Activated CD4-positive, alpha-beta T cell treated with anti-CD3 and anti-CD28 coated beads, Interleukin-2, amount 50 U/mL, for 1 hour (primary cell): ENCODE data around the gene RLBP1.

Source experiments
- DNase-seq: peaks from one replicate; pipeline ENCODE4 v3.0.0-alpha.2; 2020

The RLBP1 gene

DNA sequence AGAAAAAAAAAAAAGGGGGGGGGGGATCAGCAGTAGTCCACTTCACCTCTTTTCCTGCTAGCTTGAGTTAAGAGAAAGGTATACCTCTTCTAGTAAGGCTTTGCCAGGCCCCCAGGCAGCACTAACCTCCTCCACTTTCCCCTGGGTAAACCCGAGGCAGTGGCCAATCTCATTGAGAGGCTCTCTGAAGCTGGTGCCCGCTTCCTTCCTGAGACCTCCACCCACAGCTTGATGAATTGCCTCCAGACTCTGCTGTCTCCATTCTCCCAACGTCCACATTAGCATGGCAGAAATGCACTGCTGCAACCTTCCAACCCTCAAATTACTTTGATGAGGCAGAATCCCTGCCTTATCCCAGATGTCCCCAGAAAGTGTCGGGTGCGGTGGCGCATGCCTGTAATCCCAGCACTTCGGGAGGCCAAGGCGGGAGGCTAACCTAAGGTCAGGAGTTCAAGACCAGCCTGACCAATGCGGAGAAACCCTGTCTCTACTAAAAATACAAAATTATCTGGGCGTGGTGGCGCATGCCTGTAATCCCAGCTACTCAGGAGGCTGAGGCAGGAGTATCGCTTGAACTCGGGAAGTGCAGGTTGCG is 15.3 kb downstream of the RLBP1 start:
- DNase-seq: no peak

DNA sequence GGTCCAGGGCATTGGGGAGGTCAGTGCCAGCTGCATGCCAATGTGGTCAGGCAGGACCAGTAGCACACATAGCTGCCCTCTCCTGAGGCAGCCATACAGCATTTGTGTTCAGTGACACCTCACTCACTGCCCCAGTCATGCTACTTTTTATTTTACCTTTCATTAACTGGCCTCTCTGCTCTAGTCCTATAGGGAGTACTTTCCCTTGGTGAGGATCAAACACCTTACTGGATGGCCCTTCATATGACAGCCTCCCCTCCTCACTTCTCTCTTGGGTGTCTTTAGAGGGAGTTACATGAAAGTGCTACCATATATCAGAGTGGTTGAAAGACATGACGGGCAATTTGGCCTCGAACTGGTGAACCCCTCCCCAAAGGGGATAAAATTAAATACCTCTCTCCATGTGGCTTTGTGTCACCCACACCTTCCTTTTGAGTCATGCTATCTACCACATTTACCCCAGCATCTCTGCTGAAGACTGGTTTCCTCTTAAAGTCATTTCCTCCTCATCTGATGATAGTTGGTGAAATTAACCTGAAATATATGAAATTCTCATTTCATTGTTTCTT is 17.6 kb downstream of the RLBP1 start:
- no peak for DNase-seq

DNA sequence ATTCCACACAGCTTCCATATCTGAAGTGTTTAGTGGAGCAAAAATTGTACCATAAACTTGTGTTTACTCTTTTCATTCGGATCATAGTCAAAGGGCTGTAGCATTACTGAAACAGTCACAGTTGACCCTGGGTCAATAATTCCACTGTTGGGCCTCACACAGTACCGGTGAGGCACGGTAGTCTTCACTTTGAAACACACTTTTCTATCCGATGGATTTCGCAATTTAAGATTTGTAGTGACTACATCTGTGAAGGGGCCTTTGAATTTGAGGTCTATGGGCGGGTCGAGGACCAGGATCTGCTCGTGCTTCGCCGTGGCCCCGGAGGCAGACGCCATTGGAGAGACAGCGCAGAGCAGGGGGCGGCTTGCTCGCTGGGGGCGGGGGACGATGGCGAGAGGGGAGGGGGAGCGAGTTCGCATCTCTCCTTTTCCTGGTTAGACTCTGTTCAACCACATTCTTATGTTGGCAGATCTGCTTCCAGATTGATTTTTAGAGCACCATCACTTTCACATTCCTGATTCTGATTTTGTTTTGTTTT is 19.8 kb downstream of the RLBP1 start:
- DNase-seq: no peak

DNA sequence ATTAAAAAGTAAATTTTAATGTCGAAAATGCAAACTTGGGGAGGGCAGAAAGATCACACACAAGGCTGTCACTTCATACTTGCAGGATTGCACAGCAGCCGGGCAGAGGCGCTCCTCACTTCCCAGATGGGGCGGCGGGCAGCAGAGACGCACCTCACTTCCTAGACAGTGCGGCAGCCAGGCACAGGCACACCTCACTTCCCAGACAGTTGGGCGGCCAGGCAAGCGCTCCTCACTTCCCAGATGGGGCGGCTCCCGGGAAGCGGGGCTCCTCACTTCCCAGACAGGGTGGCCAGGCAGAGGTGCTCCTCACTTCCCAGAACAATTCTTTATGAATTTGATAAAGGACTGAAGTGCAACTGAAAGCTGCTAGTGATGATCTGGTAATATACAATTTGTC is 21.2 kb downstream of the RLBP1 start:
- no peak for DNase-seq

DNA sequence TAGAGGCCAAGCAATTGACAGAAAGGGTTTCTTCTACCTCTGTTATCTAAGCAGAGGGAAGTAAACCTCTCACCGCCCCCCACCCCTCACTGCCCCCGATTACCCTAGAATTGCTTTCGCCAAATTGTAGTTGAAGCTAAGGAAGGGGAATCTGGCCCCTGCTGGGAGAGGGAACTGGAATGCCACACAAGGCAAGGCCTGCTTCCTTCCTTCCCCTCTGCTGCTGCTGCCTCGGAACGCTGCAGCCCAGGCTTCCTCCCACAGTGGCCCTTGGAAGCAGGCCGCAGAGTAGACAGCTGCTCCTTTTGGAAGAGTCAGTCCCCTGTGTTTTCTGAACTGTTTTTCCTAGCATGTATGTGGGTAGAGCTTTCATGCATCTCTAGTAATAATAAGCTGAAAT is 21.6 kb downstream of the RLBP1 start:
- no peak for DNase-seq

DNA sequence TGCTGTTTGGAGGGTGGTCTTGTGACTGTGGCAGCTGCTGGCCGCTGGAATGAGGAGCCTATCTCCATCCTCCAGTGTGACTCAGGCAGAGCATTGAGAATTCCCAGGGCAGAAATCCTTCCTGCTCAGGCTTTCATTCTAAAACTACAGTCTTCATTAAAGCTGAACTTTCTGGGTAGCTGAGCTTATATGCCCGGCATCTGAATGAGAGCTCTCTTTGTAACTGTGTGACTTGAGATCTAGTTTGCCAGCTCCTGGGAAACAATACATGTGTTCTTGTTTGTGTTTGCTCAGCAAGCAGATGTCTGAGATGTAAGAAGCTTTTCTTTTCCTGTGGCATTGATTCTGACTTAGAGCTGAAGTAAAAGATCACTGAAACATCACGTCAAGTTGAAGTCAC is 22.4 kb downstream of the RLBP1 start:
- DNase-seq: no peak

DNA sequence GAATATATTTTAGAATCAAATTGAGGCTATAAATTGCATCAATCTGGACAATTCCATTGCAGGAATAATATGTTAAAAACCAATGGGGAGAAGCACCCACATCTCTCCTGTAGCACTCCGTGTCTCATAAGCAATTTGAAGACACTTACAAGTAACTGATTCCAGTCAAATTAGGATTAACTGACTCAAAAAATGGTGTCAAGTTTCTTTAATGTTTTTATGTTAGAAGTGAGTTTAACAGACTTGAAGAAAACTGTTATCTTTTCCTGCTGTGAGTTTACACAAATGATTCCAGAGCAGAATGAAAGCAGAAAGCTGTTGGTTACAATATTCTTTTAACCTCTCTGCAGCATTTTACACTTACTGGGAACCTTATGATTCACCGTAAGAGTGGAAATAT is 23.2 kb downstream of the RLBP1 start:
- no peak for DNase-seq

DNA sequence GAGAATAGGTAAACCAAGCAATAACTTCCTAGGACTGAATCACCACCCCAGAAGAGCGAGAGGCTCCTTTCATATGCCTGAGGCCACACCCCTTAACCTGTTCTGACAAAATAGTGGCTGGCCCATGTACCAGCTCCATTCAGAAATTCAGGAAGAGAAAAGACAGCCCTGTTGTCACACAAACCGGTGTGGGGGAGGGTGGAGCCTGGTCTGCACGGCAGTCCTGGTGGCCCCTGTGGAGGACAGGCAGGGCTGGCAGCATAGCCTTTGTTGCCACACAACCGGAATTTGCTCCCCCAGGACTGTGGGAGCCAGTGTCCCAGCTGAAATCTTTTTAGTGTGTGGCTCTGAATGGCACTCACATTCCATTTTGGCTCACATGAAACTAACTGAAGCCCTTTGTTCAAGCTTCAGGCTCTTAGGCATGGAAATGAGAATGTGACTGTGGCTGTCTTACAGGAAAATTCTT is 23.8 kb downstream of the RLBP1 start:
- no peak for DNase-seq

DNA sequence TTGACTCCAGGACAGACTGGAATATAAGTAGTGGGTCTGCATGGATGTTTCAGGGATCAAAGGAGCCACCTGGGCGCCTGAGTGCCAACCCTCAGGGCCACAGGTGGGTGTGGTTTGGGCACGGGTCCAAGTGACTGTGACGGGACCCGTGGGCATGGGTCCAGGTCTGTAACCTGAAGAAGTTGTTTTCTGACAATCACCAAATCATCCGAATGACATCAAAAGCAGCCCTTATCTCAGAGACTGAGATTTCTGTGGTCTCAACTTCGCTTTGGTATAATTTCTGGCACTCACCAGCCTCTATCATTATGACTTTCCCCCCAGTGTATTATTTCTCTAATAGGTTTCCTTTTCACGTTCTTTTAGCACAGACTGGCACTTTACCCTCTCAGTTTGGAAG is 24.4 kb downstream of the RLBP1 start:
- no peak for DNase-seq

DNA sequence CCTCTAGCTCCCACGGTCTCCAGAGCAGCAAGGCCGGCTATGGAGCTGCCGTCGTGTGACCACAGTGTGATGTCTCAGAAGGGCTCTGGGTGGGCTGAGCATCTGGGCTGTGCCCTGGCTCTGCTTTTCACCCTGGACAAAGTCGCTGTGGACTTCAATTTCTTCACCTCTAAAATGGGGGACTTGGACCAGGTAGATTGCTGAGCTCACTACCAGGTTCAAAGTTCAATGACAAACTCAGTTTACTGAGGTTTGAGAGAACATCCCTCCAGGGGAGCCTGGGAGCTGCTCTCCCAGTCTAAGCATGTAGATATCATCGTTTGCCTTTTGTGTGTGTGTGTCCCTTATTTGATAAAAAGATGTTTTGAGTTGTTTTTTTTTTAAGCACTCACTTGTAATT is 25.1 kb downstream of the RLBP1 start:
- DNase-seq: no peak

DNA sequence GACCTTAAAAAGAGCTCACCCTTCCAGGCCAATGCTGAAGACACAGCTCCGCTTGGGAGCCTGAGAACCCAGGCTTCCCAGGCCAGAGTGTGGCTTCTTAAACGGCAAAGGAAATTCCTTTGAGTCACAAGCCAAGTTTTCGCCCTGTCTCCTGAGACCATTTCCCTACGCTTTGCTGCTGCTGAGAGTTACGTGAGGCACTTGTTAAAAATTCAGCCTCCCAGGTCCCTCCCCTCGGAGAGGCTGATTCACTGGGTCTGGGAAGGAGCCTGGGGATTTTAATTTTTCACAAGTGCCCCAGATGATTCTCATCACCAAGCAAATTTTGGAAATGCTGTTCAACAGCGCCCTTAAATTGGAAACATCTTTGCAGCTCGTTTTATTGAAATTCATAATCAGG is 25.5 kb downstream of the RLBP1 start:
- DNase-seq: no peak

DNA sequence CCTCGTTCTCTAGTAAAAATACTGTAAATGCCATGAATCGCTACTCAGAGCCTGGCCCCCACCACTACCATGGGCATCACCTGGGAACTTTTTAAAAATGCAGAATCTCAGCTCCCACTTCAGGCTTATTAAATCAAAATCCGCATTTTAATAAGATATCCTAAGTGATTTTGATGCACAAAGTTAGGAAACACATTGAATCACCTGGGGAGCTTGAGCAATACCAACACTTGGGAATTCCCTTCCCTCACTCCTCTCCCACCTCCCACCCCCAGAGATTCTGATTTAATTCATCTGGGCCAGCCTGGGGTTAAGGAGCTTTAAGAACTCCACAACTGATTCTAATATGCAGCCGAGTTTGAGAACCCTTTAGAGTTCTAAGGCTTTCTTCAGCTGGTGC is 26.8 kb downstream of the RLBP1 start:
- no peak for DNase-seq

DNA sequence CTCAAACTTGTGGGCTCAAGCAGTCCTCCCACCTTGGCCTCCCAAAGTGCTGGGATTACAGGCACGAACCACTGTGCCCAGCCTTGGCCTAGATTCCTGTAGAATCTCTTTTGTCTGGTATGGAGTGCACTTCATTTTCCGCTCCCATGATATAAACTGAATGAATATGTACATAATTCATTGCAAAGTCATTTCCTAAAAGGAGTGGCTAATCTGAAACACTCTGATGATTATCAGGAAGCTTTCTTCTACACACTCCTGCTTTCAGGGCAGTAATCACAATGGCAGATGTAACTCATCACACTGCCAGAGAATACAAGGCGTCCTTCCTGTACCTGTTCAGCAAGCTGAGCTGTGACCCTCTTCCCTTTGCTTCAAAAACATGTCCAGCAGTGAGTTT is 28.6 kb downstream of the RLBP1 start:
- no peak for DNase-seq

DNA sequence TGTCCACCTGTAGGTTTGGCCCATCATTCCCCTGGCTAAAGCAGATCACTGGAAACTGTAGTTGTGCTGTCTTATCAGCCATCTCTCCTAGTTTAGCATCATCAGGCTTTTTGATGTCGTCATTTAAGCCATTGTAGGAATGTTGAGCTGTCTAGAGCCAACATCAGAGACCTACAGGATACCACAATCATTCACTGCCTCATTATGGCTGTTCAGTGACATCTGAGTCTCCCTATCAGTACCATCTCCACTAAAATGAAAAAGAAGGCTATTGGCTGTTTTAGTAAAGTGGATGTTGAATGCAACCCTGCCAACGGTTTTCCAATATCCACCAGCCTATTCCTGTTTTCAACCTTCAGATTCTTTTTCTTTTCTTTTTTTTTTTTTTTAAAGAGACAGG is 29.2 kb downstream of the RLBP1 start:
- DNase-seq: no peak

DNA sequence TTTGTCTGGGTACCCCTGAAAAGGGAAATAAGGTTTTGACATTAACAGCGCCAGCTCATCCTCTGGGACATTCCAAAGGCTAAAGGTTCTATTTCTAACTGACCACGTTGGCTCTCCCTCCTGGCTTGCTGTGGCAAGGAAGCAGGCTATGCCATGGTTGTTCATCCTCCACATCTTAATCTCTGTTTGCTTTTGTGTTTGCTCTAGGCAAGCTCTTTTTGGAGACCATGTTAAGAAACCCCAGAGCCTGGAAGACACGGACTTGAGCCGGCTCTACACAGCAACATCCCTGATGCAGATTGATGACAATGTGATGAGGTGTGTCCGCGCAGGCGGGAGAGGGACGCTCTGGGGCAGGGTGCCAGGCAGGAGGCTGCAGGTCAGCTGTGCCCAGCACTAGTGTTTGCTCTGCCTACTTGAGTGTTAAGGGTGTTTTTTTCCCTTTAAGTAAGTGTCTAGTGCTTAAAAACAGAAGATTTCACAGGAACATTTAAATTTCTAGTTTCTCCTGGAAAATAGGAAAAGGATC is 33.3 kb downstream of the RLBP1 start:
- DNase-seq: no peak

DNA sequence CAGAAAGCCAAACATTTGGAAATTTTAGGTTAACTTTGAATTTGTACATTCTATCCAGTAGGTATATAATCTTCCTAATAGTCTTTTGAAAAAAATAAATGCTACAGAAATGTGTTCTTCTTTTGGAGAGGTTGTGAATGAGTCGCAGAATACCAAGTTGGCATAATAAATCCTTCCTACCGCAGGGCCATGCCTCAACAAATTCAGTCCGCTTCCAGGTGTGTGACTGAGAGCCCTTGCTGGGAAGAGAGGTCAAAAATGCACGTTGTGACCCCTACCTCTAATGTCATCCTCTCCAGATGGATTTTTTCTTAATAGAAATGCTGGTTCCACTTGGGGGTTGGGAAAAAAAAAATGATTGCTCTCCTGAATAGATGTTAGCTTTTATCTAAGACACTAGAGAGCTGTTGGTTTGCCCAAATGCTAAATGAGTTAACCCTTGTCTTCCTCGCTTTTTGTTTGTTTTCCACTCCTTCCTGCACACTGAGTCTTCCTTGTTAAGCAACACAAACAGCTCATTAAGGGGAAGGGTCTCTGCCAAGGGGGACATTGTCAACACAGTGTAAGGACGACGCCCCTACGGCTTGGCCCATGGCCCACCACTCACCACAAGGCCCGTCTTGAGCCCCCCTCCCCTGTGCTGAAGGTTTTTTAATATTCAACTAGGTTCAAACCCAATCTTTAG is 33.9 kb downstream of the RLBP1 start:
- DNase-seq: no peak

DNA sequence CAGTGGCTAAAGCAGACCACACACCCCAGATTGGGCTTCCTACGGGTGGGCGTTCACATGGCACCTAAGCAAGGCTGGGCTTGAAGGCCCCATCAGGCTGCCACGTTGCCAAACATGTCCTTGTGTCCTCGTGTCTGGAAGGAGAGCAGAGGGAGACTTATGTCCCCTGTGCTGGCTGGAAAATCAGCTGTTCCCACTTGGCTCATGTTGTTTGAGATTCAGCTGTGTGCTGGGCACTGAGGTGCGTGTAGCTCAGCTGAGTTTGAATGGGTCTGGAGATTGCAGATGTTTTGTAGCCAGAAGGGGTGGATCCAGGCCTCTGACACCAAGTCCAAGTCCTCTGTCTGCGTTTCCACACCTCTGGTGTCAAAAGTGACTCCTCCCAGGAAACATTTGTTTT is 34.6 kb downstream of the RLBP1 start:
- DNase-seq: no peak

DNA sequence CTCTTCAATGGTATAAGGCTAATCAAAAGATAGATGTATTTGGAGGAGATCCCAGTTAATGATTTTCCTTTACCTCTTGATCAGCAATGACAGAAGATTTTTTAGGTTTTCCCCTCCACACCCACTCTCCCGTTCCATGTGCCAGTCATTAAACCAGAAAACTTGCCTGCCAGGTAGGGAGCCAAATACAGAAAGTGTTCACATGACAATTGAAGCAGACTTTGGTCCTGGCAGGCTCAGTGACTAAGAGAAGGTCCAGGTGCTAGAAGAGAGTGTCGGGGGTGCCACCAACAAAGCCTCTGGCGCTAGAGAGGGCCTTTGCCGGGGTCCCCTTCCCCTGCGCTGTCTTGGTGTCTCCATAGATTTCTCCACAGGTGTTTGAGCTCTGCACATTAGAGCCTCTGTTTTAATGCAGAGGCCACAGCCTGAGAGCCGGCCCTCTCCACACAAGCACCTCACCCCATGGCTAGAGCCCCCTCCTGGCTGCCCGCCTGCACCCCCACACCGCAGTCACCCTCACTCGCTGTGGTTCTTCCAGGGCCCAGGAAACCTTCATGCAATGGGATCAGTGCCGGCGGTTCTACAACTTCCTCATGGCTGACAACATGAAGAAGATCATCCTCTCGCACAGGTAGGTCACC is 36.4 kb downstream of the RLBP1 start:
- DNase-seq: no peak

DNA sequence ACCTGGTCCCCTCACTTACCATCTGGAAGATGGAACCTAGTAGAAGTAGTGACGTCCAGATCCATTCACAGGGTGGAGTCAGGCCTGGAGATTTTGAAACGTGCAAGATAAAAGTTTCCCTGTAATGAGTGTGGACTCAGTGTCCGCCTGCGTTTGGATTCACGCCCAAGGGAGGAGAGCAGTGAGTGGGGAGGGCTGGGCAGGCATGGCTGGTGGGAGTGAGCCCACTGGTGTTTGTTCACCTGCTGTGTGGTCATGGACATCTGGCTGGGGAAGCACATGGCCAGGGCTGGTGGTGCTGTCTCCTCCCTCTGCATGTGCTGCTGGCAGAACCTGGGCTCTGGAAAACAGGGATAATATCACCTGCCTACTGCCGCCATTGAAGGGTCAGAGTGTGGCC is 37.0 kb downstream of the RLBP1 start:
- DNase-seq: no peak

DNA sequence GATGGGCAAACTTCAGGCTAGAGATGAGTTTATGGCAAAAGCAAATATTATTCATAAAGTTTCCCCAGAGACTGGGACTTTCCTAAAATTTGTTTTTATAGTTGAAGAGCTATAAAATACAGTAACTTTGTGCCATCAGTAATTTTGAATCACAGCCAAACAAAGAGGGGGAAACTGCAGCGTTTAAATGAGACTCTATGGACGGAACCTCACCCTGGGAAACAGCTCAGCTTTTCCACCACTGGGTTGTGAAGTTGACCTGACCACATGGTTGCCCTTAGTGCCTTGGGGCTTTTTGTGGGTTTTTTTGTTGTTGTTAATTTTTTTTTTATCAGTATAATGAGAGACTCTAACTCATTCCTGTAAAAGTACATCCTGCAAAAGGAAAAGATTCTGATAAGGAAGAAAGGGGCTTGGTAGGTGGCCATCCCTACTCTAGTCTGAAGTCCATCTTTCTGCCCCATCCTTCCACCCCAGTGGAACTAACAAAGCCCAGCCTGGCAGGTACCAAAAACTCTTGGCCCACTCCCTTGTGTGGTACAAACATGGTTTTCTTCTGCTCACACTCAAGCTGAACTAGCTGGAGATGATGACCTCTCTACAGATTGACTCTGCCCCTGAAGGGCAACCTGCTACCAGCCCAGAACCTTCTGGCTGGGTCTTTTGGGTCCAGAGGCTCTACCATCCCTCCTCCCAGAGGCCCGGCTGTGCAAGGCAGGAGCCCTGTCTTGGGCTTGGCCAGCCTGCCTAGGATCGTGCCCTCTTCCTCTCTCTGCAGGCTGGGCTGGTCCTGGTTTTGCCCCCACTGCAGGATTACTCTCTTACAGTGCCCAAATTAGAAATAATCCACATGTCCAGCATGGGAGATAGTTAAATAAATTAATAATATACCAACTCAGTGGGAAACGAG is 41.2 kb downstream of the RLBP1 start:
- DNase-seq: no peak

DNA sequence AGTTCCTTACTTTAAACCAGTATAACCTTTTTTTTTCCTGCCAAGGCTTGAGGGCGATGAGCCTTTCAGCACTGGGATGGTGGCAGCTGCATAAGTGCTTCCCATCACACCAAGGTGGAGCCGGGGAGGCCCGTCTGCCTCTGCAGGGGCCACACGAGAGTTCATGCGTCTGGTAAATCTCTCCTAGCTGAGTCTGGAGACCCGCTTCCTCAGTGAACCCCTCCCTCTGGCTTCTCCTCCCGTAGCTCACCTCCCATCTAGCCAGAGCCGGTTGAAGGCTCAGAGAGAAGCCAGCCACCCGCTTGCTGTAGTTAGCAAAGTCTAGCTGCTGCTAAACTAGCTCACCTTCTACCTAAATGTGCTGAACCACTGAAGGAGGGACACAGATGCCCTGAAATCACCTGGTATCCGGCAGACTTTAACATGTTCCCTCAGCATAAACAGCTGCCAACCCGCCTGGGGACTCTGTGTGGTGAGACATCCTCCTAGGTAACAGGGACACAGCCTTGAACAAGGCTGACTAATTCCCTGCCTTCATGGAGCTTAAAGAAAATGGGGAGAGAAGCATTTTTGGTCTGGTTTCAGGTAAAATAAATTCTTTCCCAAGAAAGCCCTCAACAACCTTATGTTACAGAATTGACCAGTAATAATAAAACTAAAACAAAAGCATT is 42.9 kb downstream of the RLBP1 start:
- no peak for DNase-seq
